Measurements from ENCODE around the gene DSN1. TPM values are rescaled to one million over a fixed set of nuclear protein-coding genes. Genes with fewer than 3 reads are reported as not detected.

DSN1 gene
- total RNA-seq, 1 donor from 2014 or later, result 4.5 TPM

DNA sequence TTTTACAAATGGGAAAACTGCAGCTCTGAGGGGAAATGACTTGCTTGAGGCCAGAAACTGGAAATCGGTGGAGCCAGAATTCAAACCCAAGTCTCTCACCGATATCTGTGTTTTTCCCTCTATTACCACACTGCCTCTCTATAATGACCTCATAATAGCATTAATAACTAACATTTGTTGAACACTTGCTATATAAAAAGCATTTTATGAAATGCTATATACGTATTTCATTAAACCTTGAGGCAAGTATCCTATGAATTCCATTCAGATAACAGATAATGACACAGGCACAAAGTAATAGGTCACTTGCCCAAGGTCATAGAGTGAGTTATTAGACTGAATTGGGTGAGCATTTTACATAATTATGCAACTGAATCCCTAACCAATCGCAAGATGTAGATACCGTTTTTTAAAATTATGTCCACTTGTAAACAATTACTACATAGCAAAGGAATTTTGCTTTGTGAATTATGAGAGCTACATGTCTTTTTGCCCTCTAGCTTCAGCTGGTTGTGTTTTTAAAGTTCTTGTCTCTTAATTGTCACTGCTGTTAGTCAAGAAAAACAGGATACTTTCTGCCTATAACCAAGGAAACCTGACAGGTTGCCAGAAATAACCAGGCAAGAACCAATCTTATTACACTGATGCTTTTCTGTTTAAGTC, 4.7 kb downstream of the DSN1 start:
- intact Hi-C loops (cut with micrococcal nuclease), result no loop called here
- ATAC-seq, result no peak
- no peak for DNase-seq

DNA sequence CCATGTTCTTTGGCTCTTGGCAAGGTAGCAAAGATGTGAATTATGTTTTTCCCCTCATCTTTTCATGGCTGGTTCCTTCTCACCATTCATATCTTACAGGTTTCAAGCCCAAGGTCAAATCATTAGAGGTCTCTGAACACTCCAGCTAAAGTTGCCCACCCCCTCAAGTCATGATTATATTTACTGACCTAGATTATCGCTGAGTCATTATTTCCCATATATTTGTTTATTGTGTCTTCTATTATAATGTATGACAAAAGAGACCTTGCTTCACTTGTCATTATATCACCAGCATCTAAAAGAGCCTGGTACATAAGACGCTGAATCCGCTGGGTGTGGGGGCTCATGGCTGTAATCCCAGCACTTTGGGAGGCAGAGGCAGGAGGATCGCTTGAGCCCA, 12.4 kb downstream of the DSN1 start:
- no peak for ATAC-seq
- intact Hi-C loops (cut with micrococcal nuclease), result no loop called here

DNA sequence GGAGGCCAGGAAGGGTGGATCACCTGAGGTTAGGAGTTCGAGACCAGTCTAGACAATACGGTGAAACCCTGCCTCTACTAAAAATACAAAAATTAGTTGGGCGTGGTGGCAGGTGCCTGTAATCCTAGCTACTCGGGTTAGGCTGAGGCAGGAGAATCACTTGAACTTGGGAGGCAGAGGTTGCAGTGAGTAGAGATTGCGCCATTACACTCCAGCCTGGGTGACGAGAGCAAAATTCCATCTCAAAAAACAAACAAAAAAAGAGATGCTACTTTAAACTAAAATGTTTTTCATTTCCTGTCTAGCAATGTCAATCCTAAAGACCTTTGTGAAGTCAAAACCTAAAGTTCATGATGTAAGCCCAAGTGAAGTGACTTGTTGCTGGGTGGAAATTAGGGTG, 12.9 kb downstream of the DSN1 start:
- intact Hi-C loops (cut with micrococcal nuclease), result no loop called here
- DNase-seq, result no peak

More for the DNA sequence above, 12.4 kb downstream of the DSN1 start:
- no peak for DNase-seq

DNA sequence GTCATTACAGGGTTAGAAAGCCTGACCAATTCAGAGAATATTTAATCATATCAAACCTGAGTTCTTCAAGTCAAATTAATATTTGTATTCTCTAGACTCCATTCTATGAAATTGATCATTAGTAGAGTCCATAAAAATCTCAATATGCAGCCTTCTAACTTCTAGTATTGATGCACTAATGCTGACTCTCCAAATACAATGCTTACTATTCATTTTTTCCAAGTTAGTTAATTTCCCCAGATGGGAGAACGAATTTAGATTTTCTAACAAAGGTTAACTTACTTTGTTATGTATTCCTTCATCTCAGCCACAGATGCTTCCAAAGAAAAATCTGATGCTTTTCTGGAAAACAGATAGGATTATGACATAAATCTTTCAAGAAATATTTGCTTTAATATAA, 15.3 kb downstream of the DSN1 start:
- intact Hi-C loops (cut with micrococcal nuclease), result no loop called here
- DNase-seq (no peak), ATAC-seq (no peak)

More for the DNA sequence above, 12.9 kb downstream of the DSN1 start:
- no peak for ATAC-seq

DNA sequence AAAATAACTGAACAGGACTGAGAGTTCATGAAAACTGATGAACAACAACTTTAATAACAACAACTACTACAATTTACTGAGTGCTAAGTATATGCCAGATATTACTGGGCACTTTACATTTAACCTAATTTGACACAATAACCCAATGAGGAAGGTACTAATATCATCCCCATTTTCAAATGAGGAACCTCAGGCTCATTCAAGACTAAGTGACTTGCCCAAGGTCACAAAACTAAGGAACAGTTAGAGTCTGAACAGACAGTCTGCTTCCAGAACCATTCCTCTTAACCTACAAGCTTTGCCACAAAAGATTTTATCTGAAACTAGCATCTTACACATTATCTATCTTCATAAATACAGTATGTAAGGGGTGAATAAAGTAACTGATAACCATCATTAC, 17.1 kb downstream of the DSN1 start:
- intact Hi-C loops (cut with micrococcal nuclease), result no loop called here
- DNase-seq (no peak), ATAC-seq (no peak)

DNA sequence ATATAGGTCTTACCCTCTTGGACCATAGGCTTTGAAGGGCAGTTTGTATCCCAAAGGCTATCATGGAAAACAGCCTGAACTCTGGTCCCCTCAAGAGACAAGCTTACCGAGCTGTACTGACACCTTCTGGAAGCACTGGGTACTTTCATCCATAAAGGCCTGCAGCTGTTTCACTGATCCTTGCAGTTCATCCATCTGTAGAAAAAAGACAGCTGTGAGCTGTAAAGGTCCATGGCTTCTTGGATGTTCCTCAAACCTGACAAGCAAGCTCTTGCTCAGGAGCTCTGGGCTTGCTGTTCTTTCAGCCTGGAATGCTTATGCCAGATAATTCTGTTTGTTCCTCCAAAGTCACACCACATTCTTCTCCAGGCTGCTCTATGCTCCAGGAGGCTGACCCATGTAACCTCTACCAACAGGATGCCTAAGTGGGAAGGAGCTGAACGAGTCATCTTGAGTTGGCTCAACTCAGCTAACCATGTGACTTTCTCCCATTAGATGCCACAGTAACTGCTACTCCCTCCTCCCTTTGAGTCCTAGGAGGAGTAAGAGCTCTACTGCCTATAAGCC, 18.8 kb downstream of the DSN1 start:
- intact Hi-C loops (cut with micrococcal nuclease), result no loop called here
- DNase-seq (no peak), ATAC-seq (peak; percentile 91)

DNA sequence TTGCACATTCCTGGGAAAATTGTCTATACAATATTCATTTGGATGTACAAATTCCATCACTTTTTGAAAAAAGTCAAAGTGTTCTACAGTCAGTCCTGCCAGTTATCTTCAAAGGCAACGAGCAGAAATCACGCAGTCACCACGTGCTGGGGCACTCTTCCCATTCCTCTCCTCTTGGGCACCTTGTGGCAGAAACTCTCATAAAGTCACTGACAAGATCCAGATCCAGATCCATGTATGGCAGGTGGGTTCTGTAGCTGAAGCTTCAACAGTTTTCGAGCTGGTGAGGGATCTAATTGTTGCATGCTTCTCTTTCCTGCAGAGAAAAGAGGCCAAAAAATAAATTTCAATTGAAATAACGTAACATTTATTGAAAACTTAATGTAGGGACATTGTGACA, 21.0 kb downstream of the DSN1 start:
- DNase-seq (no peak), ATAC-seq (no peak)
- intact Hi-C loops (cut with micrococcal nuclease), result no loop called here

DNA sequence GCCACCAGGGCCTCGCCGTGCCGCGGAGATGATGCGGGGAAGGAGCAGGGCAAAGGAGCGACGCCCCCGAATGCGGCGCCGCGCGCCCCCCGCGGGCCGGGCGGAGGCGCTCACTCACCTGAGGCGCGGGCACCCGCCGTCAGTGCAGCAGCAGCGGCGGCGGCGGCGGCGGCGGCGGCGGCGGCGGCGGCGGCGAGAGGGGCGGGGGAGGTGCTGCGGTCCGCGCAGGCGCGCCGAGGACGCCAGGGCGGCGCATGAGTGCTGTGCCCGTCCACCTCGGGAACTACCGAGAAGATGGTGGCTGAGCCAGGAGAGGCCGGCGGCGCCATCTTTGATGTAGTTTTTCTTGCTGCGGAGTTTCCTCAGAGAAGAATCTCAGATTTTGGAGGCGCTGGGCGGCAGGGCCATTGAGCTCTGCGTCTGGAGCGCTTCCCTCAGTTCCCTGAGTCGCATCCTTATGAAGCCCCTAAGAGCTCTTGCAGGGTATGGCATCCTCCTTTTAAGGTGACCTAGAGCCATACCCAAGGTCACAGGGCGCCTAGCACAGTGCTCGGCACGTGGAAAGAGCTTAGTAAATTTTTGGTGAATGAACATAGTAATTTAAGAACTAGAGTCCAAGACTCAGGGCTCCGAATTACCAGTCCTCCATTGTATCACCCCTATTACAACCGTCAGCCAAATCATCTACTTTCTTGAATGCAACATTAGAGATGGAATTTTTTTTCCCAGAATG, 27.5 kb downstream of the DSN1 start, which contains the start of gene NDRG3:
Gene NDRG3 (minus strand): TSS at position 164 of the 733 bp plus-strand sequence. CDS start 24,355 bp downstream, outside the sequence.
- intact Hi-C loops (cut with micrococcal nuclease), result no loop called here
- peak; percentile 88 for ATAC-seq
- DNase-seq, result peak; percentile 96

DNA sequence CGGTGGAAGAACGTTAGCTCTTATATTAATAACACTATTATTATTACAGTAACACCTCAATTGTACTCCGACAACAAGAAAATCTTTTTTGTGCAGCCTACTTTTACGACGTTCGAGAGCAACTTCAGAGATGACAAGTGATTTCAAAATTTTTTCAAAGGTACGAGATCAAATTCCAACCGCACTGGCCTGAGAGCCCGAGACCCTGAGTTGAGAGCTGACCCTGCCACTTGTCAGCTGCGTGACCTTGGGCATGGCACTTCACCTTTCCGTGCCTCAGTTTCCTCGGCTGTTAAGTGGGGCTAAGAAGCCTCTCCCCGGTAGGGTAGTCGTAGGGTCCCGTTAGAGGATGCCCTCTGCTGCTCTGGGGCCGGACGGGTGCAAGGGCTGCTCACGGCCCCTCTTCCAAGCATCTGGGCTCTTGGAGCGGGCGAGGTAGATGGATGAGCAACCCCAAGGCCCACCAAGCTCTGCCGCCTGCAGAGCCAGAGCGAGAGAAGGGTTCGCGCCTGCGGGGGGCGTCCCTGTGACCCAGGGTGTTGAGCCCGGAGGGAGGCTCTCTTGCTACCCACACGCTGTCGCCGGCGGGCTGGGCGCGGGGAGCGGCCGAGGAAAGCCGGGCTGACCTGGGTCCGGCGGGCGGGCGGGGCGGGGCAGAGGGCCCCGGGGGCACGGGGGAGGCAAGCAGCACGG, 28.2 kb downstream of the DSN1 start:
- intact Hi-C loops (cut with micrococcal nuclease), result no loop called here
- ATAC-seq, result peak; percentile 19

DNA sequence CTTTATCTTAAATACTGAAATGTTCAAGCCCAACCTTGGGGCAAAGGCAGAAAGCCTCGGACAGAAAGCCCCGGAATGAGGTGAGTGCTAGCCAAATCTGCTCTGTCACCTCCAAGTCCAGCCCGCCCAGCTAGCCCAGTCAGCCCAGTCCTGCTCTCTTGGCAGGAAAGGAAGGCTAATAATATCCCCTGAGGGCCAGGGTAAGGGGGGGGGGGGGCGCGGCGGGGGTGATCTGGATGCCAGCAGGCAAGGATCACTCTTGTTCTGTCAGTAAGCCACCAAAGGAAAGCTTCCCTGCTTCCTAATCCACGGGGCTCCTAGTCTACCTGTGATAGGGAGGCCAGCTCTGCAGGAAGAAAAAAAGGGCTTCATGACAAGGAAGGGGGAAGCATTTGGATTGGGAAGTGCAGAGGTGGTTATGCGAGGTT, 28.8 kb downstream of the DSN1 start:
- ATAC-seq (peak; percentile 82), DNase-seq (peak; percentile 76)
- intact Hi-C loops (cut with micrococcal nuclease), result no loop called here

More for the DNA sequence above, 28.2 kb downstream of the DSN1 start:
- peak; percentile 56 for DNase-seq

DNA sequence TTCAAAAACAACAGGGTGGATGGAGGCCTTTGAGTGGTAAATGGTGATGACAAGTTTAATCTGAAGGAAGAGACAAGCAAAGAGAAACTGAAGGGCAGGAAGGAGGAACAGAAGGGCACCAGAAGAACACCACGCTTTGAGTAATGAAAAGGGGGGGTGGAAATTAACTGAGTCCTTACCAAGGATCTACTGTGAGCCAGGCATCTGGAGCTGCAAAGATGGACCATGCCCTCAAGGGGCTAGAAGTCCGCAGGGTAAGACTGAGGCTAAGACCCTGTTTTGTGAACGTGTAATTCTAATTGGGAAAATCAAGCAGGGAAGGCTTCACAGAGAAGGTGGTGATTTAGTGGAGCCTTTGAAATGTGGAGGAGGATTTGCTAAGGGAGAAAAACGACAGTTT, 29.3 kb downstream of the DSN1 start:
- ATAC-seq, result peak; percentile 4
- intact Hi-C loops (cut with micrococcal nuclease), result no loop called here

DNA sequence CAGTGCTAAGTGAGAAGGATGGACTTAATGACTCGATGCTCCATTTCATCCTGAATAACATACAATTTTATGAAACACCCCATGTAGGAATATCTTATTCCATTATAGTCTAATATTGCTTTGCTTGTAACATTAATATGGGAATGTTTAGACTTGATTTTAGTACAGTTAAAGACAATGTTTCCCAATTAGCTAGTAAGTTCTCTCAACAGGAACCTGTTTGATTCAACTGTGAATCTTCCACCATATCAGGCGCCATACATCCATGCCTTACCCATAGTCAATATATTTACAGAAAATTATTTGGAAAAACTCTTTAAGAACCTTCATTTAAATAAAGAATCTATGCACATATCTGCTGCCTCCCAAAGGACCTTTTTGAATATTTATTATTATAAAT, 31.0 kb downstream of the DSN1 start:
- no peak for DNase-seq
- intact Hi-C loops (cut with micrococcal nuclease), result no loop called here
- ATAC-seq, result no peak

More for the DNA sequence above, 29.3 kb downstream of the DSN1 start:
- no peak for DNase-seq

DNA sequence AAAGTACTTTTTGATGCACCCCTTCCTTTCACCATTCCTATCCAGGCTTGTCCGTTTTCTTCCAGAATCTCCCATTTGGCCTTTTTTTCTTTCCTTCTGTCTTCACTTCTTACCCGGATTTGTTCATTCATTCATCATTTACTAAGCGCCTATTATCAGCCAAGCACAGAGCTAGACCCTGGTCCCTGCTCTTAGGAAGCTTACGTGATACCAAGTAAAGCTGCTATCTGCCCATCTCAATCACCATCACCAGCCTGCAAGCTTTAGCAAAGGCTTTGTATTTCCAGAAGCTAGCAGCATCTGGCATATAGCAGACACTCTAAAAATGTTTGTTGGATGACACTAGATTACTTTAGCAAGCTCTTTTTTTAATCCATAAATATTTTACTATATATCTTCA, 32.5 kb downstream of the DSN1 start:
- no peak for DNase-seq
- intact Hi-C loops (cut with micrococcal nuclease), result no loop called here
- ATAC-seq, result no peak

DNA sequence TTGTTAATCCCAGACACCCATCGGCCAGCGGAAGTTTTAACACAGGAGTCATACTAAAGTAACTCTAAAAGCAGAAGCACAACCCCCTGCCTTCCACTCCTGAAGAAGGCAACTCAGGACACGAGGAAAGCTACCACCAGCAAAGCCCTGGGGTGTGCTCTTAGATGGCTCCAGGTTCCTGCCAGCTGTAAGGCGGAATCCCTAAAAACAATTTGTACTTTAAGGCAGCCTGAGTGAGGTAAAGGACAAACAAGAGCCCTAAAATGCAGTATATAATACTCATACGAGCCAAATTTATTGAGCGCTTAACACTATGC, 36.4 kb downstream of the DSN1 start:
- intact Hi-C loops (cut with micrococcal nuclease), result no loop called here
- no peak for ATAC-seq
- DNase-seq, result no peak

DNA sequence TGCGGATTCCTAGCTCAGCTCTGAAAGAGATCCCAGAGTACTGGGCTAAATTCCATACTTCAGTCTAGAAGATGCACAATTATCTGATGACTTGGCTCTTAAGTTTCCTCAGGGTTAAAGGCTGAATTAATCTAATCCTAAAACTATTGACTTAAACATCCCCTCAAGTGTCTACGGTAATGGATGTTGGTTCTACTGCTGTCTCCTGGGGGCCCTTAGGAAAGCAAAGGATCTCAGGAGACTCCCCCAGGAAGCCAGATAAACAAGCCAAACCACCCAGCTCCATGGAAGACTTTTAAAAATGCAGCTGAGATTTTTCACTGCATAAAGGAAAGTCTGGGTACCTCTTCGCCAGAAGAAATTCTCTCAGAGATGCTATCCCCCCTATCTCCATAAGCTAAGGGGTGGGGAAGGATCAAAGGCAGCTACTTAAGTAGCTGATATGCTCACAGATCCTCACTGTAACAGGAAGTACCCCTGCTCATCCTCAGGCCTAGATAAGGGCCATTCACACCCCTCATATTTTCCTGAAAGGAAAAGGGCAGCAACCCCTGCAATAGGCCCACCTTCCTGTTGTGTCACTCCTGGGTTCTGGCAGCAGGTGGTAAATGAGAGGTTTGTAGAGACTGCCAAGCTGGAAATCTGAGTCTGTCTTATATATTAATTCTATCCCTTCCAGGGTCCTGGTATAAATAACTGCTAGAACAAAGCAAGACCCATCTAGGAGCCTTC, 36.9 kb downstream of the DSN1 start:
- intact Hi-C loops (cut with micrococcal nuclease), result no loop called here
- ATAC-seq, result no peak
- DNase-seq, result no peak

DNA sequence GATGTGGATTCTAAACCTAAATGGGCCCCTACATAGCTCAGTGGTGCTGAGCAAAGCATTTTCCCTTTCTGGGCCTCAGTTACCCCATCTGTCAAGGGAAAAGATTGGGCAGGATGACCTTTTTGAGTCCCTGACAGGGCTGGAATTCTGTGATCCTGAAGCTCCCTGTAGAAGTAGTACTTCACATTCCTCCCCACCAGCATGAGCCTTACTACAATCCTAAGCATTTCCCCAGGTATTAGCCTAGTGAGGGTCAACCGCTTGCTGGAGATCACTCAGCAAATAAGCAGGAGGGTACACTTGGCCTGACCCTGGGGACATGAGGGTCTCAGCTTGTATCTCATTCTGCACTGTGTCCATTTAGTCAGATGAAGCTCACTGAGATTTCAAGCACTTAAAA, 41.1 kb downstream of the DSN1 start:
- no peak for DNase-seq
- ATAC-seq, result no peak
- intact Hi-C loops (cut with micrococcal nuclease), result no loop called here

DNA sequence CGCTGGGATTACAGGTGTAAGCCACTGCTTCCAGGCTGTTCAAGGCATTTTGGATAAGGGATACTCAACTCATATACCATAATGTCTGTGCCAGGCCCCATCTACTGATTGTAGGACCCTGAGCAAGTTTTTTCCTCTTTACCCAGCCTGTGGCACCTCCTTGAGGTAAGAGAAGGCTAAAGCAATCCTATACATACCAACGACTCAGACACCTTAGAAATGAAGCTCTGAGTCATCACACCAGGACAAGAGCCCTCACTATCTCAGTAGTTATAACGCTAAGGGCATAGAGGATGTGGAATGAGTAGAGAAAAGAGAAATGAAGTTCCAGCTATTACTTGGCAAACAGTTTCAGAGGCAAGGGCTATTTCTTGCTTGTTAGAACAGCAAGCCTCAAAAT, 44.6 kb downstream of the DSN1 start:
- ATAC-seq (no peak), DNase-seq (no peak)
- intact Hi-C loops (cut with micrococcal nuclease), result no loop called here

DNA sequence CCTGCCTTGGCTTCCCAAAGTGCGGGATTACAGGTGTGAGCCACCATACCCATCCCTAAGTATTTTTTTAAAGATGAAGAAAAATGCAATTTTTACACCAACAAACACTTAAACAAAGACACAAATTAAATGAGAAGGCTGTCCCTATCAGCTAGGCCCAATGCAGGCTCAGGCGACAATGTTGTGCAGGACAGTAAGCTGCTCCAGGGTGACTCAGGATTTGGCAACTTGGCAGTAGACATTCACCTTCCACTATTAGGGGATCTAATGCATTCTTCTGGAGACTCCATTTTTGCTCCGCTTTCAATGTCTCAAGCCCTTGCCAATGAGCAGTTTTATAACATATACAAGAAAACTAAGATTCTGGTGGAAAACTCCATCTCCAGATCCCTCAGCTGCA, 47.4 kb downstream of the DSN1 start:
- DNase-seq, result no peak
- intact Hi-C loops (cut with micrococcal nuclease), result no loop called here
- ATAC-seq, result peak; percentile 77

DNA sequence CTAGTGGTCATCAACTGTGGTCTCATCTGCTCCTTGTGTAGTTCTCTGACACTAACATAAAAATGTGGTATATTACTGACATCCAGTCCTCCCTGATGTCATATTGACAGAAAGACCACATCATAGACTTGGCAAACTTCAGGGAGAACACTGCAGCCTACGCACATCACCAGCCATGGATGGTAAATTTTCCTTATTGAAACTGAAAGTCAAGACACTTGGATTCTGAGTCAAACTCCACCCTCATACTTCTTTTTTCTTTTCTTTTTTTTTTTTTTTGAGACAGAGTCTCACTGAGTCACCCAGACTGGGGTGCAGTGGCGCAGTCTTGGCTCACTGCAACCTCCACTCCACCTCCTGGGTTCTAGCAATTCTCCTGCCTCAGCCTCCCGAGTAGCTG, 53.1 kb downstream of the DSN1 start:
- intact Hi-C loops (cut with micrococcal nuclease), result no loop called here
- ATAC-seq, result no peak
- DNase-seq, result no peak
